GM23338 (cell line): Measurements from ENCODE around the gene GAN.

Experiments used
- CREB1 ChIP-seq: fragments of 250-450 bp; sonication (Bioruptor Pico); IDR thresholded peaks from 2 replicates; pipeline ENCODE4 v1.5.0; 2020; ENCODE audit warnings: low read depth, mild to moderate bottlenecking, moderate library complexity
- ETS1 ChIP-seq: IDR thresholded peaks from 2 replicates; pipeline ENCODE4 v1.6.1; 2016; ENCODE audit warnings: antibody characterized with exemption
- EZH2 ChIP-seq: fragments of 200-600 bp; sonication (generic); IDR thresholded peaks from one replicate; pipeline ENCODE4 v1.8.0; 2017; ENCODE audit warnings: antibody characterized with exemption, mild to moderate bottlenecking, low read depth; ENCODE audit not compliant: unreplicated experiment
- EZH2phosphoT487 ChIP-seq: fragments of 200-600 bp; sonication (generic); IDR thresholded peaks from one replicate; pipeline ENCODE4 v1.8.1; 2018; ENCODE audit warnings: antibody characterized with exemption; ENCODE audit not compliant: unreplicated experiment
- JUNB ChIP-seq: IDR thresholded peaks from one replicate; pipeline ENCODE4 v1.6.1; 2016; ENCODE audit warnings: antibody characterized with exemption; ENCODE audit not compliant: unreplicated experiment
- NANOG ChIP-seq: IDR thresholded peaks from 2 replicates; pipeline ENCODE4 v1.6.1; 2016; ENCODE audit warnings: antibody characterized with exemption, borderline replicate concordance
- POLR2AphosphoS5 ChIP-seq: IDR thresholded peaks from 2 replicates; pipeline ENCODE4 v1.6.1; 2016; ENCODE audit warnings: antibody characterized with exemption, low read depth
- STAT1 ChIP-seq: IDR thresholded peaks from one replicate; pipeline ENCODE4 v1.6.1; 2016; ENCODE audit warnings: antibody characterized with exemption; ENCODE audit not compliant: unreplicated experiment
- ZNF114 ChIP-seq: fragments of 250-450 bp; sonication (Bioruptor Pico); IDR thresholded peaks from 2 replicates; pipeline ENCODE4 v1.5.0; 2020; ENCODE audit warnings: mild to moderate bottlenecking, moderate library complexity
- ZNF331 ChIP-seq: fragments of 250-450 bp; sonication (Bioruptor Pico); IDR thresholded peaks from 2 replicates; pipeline ENCODE4 v1.5.0; 2020; ENCODE audit warnings: low read depth, mild to moderate bottlenecking, moderate library complexity
- TF ChIP-seq, protein P1 (sequence below), 2 experiments: fragments of 200-600 bp in 1 of 2; sonication (generic) in 1 of 2; conservative IDR thresholded peaks; 2 replicates each; pipeline versions ENCODE4 v1.5.1 to v1.6.1; 2016 to 2017; ENCODE audit warnings: antibody characterized with exemption in 2 of 2, low read depth in 2 of 2, mild to moderate bottlenecking in 2 of 2, moderate library complexity in 1 of 2
- TF ChIP-seq, protein P2 (sequence below): IDR thresholded peaks from one replicate; pipeline ENCODE4 v1.6.1; 2018; ENCODE audit warnings: antibody characterized with exemption; ENCODE audit not compliant: unreplicated experiment
- TF ChIP-seq, protein P3 (sequence below): fragments of 250-450 bp; sonication (Bioruptor Pico); IDR thresholded peaks from 2 replicates; pipeline ENCODE4 v1.5.0; 2020; ENCODE audit warnings: mild to moderate bottlenecking, moderate library complexity

- TF ChIP-seq, protein P1, sequence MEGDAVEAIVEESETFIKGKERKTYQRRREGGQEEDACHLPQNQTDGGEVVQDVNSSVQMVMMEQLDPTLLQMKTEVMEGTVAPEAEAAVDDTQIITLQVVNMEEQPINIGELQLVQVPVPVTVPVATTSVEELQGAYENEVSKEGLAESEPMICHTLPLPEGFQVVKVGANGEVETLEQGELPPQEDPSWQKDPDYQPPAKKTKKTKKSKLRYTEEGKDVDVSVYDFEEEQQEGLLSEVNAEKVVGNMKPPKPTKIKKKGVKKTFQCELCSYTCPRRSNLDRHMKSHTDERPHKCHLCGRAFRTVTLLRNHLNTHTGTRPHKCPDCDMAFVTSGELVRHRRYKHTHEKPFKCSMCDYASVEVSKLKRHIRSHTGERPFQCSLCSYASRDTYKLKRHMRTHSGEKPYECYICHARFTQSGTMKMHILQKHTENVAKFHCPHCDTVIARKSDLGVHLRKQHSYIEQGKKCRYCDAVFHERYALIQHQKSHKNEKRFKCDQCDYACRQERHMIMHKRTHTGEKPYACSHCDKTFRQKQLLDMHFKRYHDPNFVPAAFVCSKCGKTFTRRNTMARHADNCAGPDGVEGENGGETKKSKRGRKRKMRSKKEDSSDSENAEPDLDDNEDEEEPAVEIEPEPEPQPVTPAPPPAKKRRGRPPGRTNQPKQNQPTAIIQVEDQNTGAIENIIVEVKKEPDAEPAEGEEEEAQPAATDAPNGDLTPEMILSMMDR (conservative IDR thresholded peaks at IDR 0.05; ENCODE audit: low read depth in 2 of 2) = no peak
- TF ChIP-seq, protein P2, sequence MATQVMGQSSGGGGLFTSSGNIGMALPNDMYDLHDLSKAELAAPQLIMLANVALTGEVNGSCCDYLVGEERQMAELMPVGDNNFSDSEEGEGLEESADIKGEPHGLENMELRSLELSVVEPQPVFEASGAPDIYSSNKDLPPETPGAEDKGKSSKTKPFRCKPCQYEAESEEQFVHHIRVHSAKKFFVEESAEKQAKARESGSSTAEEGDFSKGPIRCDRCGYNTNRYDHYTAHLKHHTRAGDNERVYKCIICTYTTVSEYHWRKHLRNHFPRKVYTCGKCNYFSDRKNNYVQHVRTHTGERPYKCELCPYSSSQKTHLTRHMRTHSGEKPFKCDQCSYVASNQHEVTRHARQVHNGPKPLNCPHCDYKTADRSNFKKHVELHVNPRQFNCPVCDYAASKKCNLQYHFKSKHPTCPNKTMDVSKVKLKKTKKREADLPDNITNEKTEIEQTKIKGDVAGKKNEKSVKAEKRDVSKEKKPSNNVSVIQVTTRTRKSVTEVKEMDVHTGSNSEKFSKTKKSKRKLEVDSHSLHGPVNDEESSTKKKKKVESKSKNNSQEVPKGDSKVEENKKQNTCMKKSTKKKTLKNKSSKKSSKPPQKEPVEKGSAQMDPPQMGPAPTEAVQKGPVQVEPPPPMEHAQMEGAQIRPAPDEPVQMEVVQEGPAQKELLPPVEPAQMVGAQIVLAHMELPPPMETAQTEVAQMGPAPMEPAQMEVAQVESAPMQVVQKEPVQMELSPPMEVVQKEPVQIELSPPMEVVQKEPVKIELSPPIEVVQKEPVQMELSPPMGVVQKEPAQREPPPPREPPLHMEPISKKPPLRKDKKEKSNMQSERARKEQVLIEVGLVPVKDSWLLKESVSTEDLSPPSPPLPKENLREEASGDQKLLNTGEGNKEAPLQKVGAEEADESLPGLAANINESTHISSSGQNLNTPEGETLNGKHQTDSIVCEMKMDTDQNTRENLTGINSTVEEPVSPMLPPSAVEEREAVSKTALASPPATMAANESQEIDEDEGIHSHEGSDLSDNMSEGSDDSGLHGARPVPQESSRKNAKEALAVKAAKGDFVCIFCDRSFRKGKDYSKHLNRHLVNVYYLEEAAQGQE = no peak
- TF ChIP-seq CREB1 (CRISPR knock-in tag) (no peak), EZH2phosphoT487 (no peak), EZH2 (no peak), POLR2AphosphoS5 (no peak), NANOG (no peak), JUNB (no peak), ZNF331 (no peak), ZNF114 (no peak), STAT1 (no peak), ETS1 (no peak)
- TF ChIP-seq, protein P3, sequence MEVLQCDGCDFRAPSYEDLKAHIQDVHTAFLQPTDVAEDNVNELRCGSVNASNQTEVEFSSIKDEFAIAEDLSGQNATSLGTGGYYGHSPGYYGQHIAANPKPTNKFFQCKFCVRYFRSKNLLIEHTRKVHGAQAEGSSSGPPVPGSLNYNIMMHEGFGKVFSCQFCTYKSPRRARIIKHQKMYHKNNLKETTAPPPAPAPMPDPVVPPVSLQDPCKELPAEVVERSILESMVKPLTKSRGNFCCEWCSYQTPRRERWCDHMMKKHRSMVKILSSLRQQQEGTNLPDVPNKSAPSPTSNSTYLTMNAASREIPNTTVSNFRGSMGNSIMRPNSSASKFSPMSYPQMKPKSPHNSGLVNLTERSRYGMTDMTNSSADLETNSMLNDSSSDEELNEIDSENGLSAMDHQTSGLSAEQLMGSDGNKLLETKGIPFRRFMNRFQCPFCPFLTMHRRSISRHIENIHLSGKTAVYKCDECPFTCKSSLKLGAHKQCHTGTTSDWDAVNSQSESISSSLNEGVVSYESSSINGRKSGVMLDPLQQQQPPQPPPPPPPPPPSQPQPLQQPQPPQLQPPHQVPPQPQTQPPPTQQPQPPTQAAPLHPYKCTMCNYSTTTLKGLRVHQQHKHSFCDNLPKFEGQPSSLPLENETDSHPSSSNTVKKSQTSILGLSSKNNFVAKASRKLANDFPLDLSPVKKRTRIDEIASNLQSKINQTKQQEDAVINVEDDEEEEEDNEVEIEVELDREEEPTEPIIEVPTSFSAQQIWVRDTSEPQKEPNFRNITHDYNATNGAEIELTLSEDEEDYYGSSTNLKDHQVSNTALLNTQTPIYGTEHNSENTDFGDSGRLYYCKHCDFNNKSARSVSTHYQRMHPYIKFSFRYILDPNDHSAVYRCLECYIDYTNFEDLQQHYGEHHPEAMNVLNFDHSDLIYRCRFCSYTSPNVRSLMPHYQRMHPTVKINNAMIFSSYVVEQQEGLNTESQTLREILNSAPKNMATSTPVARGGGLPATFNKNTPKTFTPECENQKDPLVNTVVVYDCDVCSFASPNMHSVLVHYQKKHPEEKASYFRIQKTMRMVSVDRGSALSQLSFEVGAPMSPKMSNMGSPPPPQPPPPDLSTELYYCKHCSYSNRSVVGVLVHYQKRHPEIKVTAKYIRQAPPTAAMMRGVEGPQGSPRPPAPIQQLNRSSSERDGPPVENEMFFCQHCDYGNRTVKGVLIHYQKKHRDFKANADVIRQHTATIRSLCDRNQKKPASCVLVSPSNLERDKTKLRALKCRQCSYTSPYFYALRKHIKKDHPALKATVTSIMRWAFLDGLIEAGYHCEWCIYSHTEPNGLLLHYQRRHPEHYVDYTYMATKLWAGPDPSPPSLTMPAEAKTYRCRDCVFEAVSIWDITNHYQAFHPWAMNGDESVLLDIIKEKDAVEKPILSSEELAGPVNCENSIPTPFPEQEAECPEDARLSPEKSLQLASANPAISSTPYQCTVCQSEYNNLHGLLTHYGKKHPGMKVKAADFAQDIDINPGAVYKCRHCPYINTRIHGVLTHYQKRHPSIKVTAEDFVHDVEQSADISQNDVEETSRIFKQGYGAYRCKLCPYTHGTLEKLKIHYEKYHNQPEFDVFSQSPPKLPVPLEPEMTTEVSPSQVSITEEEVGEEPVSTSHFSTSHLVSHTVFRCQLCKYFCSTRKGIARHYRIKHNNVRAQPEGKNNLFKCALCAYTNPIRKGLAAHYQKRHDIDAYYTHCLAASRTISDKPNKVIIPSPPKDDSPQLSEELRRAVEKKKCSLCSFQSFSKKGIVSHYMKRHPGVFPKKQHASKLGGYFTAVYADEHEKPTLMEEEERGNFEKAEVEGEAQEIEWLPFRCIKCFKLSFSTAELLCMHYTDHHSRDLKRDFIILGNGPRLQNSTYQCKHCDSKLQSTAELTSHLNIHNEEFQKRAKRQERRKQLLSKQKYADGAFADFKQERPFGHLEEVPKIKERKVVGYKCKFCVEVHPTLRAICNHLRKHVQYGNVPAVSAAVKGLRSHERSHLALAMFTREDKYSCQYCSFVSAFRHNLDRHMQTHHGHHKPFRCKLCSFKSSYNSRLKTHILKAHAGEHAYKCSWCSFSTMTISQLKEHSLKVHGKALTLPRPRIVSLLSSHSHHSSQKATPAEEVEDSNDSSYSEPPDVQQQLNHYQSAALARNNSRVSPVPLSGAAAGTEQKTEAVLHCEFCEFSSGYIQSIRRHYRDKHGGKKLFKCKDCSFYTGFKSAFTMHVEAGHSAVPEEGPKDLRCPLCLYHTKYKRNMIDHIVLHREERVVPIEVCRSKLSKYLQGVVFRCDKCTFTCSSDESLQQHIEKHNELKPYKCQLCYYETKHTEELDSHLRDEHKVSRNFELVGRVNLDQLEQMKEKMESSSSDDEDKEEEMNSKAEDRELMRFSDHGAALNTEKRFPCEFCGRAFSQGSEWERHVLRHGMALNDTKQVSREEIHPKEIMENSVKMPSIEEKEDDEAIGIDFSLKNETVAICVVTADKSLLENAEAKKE (CRISPR knock-in tag) = no peak
These were observed 28.6 kb upstream of the GAN start for GRCh38 chr16:81286190-81286589.
